GM18909 (cell line): ENCODE data around the gene LPO.

ENCODE experiments used
- ATAC-seq: cut with Tn5 transposase; IDR thresholded peaks from one replicate; pipeline ENCODE4 v1.9.1; 2021; ENCODE audit warnings: mild to moderate bottlenecking; ENCODE audit not compliant: unreplicated experiment, poor library complexity

LPO gene

GRCh38 chr17:58313815-58314705, 75.7 kb downstream of the LPO start:
- no peak for ATAC-seq

- no peak for ATAC-seq
These were observed 76.3 kb downstream of the LPO start for GRCh38 chr17:58314706-58315015.

GRCh38 chr17:58315281-58315711, 76.9 kb downstream of the LPO start:
- ATAC-seq: no peak

- no peak for ATAC-seq
These were observed 77.4 kb downstream of the LPO start for GRCh38 chr17:58315750-58316149.

GRCh38 chr17:58316260-58316960, 78.0 kb downstream of the LPO start:
- ATAC-seq: no peak

- peak; percentile 65 for ATAC-seq
These were observed 79.2 kb downstream of the LPO start for GRCh38 chr17:58317421-58318064.

GRCh38 chr17:58318065-58318481, 79.7 kb downstream of the LPO start:
- no peak for ATAC-seq
